Measurements from ENCODE around the gene PPP2R1A.

The PPP2R1A gene

GRCh38 chr19:52190487-52191293 is 838 bp downstream of the PPP2R1A start:
- Histone ChIP-seq H3K9me3 (ENCODE audit: control insufficient read depth, low read length) (no peaks in the 10 kb centered on the region), H2AFZ (peak overlapping the region; percentile 92), H3K4me2 (ENCODE audit: low read length) (peak overlapping the region; percentile 90), H3K36me3 (ENCODE audit: control insufficient read depth, insufficient read depth, low read length) (no peaks in the 10 kb centered on the region), H3K4me1 (peaks cover 32% of the 10 kb centered on the region), H3K4me3 (ENCODE audit: low read depth, low read length) (peak overlapping the region; percentile 98), H3K79me2 (peaks cover 51% of the 10 kb centered on the region), H3K9ac (peak overlapping the region; percentile 91), H3K27me3 (ENCODE audit: control insufficient read depth, insufficient read depth, low read length) (no peaks in the 10 kb centered on the region), H3K27ac (peak overlapping the region; percentile 98)
- TF ChIP-seq, protein P1, sequence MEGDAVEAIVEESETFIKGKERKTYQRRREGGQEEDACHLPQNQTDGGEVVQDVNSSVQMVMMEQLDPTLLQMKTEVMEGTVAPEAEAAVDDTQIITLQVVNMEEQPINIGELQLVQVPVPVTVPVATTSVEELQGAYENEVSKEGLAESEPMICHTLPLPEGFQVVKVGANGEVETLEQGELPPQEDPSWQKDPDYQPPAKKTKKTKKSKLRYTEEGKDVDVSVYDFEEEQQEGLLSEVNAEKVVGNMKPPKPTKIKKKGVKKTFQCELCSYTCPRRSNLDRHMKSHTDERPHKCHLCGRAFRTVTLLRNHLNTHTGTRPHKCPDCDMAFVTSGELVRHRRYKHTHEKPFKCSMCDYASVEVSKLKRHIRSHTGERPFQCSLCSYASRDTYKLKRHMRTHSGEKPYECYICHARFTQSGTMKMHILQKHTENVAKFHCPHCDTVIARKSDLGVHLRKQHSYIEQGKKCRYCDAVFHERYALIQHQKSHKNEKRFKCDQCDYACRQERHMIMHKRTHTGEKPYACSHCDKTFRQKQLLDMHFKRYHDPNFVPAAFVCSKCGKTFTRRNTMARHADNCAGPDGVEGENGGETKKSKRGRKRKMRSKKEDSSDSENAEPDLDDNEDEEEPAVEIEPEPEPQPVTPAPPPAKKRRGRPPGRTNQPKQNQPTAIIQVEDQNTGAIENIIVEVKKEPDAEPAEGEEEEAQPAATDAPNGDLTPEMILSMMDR (IDR thresholded peaks at IDR 0.05): no peak

DNA sequence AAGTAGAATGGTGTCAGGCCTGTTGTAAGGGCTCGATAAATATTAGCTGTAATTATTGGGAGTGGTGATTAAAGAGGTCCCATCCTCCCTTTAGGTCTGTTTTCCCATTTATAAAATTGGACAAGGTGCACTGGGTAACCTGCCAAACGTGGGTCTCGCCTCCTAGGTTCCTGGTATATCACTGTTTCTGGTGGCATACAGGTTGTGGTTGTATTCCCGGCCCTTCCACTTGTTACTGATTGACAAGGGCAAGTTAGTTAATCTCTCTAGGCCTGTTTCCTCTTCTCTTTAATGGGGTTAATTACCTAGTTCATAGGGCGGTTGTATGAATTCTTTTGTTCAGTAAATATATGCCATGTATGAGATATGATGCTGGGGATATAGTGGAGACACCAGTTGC is 1.5 kb downstream of the PPP2R1A start:
- Histone ChIP-seq H3K9ac (no peak overlapping the region), H3K79me2 (peaks cover 58% of the 10 kb centered on the region), H3K27ac (peak overlapping the region; percentile 98), H3K27me3 (ENCODE audit: control insufficient read depth, insufficient read depth, low read length) (no peaks in the 10 kb centered on the region), H3K4me3 (ENCODE audit: low read depth, low read length) (peak overlapping the region; percentile 98), H3K9me3 (ENCODE audit: control insufficient read depth, low read length) (no peaks in the 10 kb centered on the region), H2AFZ (no peak overlapping the region), H3K36me3 (ENCODE audit: control insufficient read depth, insufficient read depth, low read length) (no peaks in the 10 kb centered on the region), H3K4me1 (peaks cover 33% of the 10 kb centered on the region), H3K4me2 (ENCODE audit: low read length) (peak overlapping the region; percentile 90)
- TF ChIP-seq, protein P1 (IDR thresholded peaks at IDR 0.05): no peak

GRCh38 chr19:52191951-52192350 is 2.1 kb downstream of the PPP2R1A start:
- no peak overlapping the region for H3K4me3 ChIP-seq (ENCODE audit: low read depth, low read length)
- H3K9me3 ChIP-seq (ENCODE audit: control insufficient read depth, low read length): no peaks in the 10 kb centered on the region
- peak overlapping the region; percentile 90 for H3K4me2 ChIP-seq (ENCODE audit: low read length)
- peaks cover 64% of the 10 kb centered on the region for H3K79me2 ChIP-seq
- TF ChIP-seq, protein P1 (IDR thresholded peaks at IDR 0.05): no peak
- H3K27ac ChIP-seq: no peak overlapping the region
- no peak overlapping the region for H2AFZ ChIP-seq
- no peaks in the 10 kb centered on the region for H3K36me3 ChIP-seq (ENCODE audit: control insufficient read depth, insufficient read depth, low read length)
- H3K9ac ChIP-seq: no peak overlapping the region
- no peaks in the 10 kb centered on the region for H3K27me3 ChIP-seq (ENCODE audit: control insufficient read depth, insufficient read depth, low read length)
- H3K4me1 ChIP-seq: peaks cover 33% of the 10 kb centered on the region

GRCh38 chr19:52196256-52196967 is 6.6 kb downstream of the PPP2R1A start:
- H3K9ac ChIP-seq: no peak overlapping the region
- H3K4me3 ChIP-seq (ENCODE audit: low read depth, low read length): no peak overlapping the region
- no peaks in the 10 kb centered on the region for H3K9me3 ChIP-seq (ENCODE audit: control insufficient read depth, low read length)
- no peak overlapping the region for H2AFZ ChIP-seq
- peaks cover 34% of the 10 kb centered on the region for H3K4me1 ChIP-seq
- no peak overlapping the region for H3K27ac ChIP-seq
- TF ChIP-seq, protein P1 (IDR thresholded peaks at IDR 0.05): no peak
- H3K27me3 ChIP-seq (ENCODE audit: control insufficient read depth, insufficient read depth, low read length): no peaks in the 10 kb centered on the region
- no peak overlapping the region for H3K4me2 ChIP-seq (ENCODE audit: low read length)
- peaks cover 75% of the 10 kb centered on the region for H3K79me2 ChIP-seq
- no peaks in the 10 kb centered on the region for H3K36me3 ChIP-seq (ENCODE audit: control insufficient read depth, insufficient read depth, low read length)

Measured in parathyroid adenoma (tissue), 2 donors.